Vagina (tissue), 2 donors: ENCODE results near the gene ARL2. TPM values are rescaled to one million over a fixed set of nuclear protein-coding genes. Genes with fewer than 3 reads are reported as not detected.

Experiments used
- DNase-seq, 2 donors: peaks; one replicate each; pipeline ENCODE4 v3.0.0-alpha.2; 2017; ENCODE audit errors: extremely low spot score in 2 of 2
- H3K27ac ChIP-seq: fragments of 200-600 bp; sonication (generic); one replicate; pipeline ENCODE4 v1.5.1; 2019
- H3K27me3 ChIP-seq: fragments of 200-600 bp; sonication (generic); one replicate; pipeline ENCODE4 v1.5.1; 2019
- H3K36me3 ChIP-seq, 2 donors: fragments of 200-600 bp; sonication (generic); one replicate each; pipeline ENCODE4 v1.5.1; 2017 to 2019
- H3K4me1 ChIP-seq: fragments of 200-600 bp; sonication (generic); one replicate; pipeline ENCODE4 v1.5.1; 2019
- H3K4me3 ChIP-seq, 2 donors: fragments of 200-600 bp; sonication (generic); 1 replicate in 1 of 2; 2 replicates in 1 of 2; pipeline ENCODE4 v1.5.1; 2016 to 2019
- H3K9me3 ChIP-seq: fragments of 200-600 bp; sonication (generic); one replicate; pipeline ENCODE4 v1.5.1; 2019
- POLR2A ChIP-seq, 2 donors: fragments of 450-650 bp; IDR thresholded peaks; one replicate each; pipeline ENCODE4 v1.6.1; 2017; ENCODE audit warnings: antibody characterized with exemption in 2 of 2, mild to moderate bottlenecking in 2 of 2, moderate library complexity in 2 of 2
- POLR2AphosphoS5 ChIP-seq, 2 donors: sonication (generic); formaldehyde crosslinking; IDR thresholded peaks; one replicate each; pipeline ENCODE4 v1.9.0; 2017; ENCODE audit warnings: antibody characterized with exemption in 2 of 2, mild to moderate bottlenecking in 2 of 2, low read depth in 1 of 2; ENCODE audit not compliant: insufficient read depth in 1 of 2
- intact Hi-C: fragments of 100-400 bp; cut with DNase I; formaldehyde crosslinking; loops from one replicate; pipeline ENCODE4 v1.15.1; 2023
- total RNA-seq: library from RNA; depleted of rRNA; stranded (reverse); fragments of >200 nt; gene quantifications from one replicate; pipeline ENCODE4 v1.2.3, GENCODE V29; 2016
- TF ChIP-seq, protein P1 (sequence below), 3 experiments: fragments of 450-650 bp in 2 of 3; fragments of 200-600 bp in 1 of 3; sonication (generic) in 1 of 3; IDR thresholded peaks; one replicate each; pipeline ENCODE4 v1.5.1; 2017 to 2019; ENCODE audit warnings: antibody characterized with exemption in 3 of 3, mild to moderate bottlenecking in 2 of 3, moderate library complexity in 2 of 3

The ARL2 gene
- total RNA-seq, 1 donor from 2014 or later, result 112 TPM

DNA sequence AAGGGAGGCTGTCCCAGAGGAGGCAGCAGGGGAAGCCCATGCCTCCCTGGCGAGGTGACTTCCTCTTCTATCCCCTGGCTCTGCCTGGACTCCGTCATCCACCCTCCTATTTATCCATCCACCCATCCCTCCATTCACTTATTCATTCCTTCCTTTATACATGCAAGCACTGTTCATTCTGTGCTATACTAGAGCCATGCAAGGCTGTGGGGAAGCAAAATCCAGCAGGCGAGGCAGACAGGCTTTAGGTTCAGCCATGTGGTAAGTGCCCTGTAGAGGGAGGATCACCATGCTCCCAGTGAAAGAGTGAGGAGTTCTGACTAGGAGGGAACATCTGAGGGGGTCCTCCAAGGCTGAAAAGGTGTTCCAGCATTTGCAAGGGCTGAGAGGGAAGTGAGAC is 45.6 kb downstream of the ARL2 start:
- H3K36me3 ChIP-seq, result no peaks in the 10 kb centered on the region
- no peaks in the 10 kb centered on the region for H3K9me3 ChIP-seq
- H3K27me3 ChIP-seq, result no peaks in the 10 kb centered on the region
- H3K4me1 ChIP-seq, result no peaks in the 10 kb centered on the region
- DNase-seq, result no peak
- H3K4me3 ChIP-seq, result no peak overlapping the region
- H3K27ac ChIP-seq, result no peak overlapping the region
- TF ChIP-seq POLR2AphosphoS5 (IDR thresholded peaks at IDR 0.05; ENCODE audit: insufficient read depth in 1 of 2, low read depth in 1 of 2) (no peak), POLR2A (IDR thresholded peaks at IDR 0.05) (no peak)
- TF ChIP-seq, protein P1, sequence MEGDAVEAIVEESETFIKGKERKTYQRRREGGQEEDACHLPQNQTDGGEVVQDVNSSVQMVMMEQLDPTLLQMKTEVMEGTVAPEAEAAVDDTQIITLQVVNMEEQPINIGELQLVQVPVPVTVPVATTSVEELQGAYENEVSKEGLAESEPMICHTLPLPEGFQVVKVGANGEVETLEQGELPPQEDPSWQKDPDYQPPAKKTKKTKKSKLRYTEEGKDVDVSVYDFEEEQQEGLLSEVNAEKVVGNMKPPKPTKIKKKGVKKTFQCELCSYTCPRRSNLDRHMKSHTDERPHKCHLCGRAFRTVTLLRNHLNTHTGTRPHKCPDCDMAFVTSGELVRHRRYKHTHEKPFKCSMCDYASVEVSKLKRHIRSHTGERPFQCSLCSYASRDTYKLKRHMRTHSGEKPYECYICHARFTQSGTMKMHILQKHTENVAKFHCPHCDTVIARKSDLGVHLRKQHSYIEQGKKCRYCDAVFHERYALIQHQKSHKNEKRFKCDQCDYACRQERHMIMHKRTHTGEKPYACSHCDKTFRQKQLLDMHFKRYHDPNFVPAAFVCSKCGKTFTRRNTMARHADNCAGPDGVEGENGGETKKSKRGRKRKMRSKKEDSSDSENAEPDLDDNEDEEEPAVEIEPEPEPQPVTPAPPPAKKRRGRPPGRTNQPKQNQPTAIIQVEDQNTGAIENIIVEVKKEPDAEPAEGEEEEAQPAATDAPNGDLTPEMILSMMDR (IDR thresholded peaks at IDR 0.05), result no peak
- intact Hi-C loops, result no loop called here

DNA sequence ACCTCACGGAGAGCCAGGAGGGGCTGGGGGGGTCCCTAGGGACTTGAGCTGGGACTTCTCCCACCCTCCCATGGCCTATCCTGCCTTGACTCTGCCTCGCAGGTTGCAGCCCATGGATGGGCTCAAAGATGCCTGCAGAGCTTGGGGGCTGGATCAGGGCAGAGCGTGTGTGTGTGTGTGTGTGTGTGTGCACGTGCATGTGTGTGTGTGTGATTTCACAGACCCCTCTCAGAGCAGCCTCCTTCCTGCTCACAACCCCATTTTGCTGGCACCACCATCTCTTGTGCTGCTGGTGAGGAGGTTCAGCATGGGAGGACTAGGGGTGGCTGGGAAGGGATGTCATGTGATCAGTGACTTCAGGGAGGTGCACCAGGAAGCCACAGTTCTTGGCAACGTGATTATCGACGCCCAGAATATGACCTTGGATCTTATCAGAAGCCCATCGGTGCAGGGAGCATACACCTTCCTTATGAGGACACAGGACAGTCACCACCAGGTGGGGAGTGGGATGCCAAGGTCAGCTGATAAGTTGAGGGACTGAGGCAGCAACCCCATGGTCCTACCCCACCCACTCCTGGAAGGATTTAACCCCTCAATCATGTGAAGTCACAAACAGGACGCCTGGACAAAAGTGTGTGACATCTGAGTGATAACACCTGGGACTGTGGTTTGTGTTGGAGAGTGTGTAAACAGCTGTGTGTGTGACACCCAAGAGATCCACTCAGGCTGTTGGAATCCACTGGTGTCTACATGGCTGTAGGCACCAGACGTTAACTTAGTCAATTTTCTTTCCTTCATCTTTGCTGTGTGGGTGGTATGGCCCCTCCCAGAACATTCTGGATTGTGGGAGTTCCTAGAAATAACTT is 46.2 kb downstream of the ARL2 start:
- no peak overlapping the region for H3K27ac ChIP-seq
- H3K36me3 ChIP-seq, result no peaks in the 10 kb centered on the region
- TF ChIP-seq POLR2A (IDR thresholded peaks at IDR 0.05) (no peak), POLR2AphosphoS5 (IDR thresholded peaks at IDR 0.05; ENCODE audit: insufficient read depth in 1 of 2, low read depth in 1 of 2) (no peak)
- TF ChIP-seq, protein P1 (IDR thresholded peaks at IDR 0.05), result no peak
- H3K9me3 ChIP-seq, result no peaks in the 10 kb centered on the region
- H3K4me1 ChIP-seq, result no peaks in the 10 kb centered on the region
- intact Hi-C loops, result no loop called here
- DNase-seq, result no peak
- no peak overlapping the region for H3K4me3 ChIP-seq
- no peaks in the 10 kb centered on the region for H3K27me3 ChIP-seq

DNA sequence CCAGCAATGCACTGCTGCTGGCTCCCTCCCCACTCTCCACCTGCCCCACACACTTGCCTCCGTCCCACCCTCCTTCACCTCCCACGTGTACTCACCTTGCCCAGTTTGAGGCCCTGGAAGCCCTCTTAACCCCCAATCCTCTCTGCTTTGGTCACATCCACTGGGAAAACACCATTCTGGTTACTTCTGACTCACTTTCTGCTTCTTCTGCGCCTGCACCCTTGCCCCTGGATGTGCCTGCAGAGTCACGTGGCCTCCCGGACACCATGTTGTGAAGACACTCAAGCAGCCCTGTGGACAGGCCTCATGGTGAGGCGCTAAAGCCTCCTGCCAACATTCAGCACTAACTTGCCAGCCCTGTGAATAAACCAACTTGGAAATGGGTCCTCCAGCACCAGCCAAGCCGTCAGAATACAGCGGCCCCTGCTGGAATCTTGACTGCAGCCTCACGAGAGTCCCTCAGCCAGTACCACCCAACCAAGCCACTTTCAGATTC is 47.0 kb downstream of the ARL2 start:
- Histone ChIP-seq H3K4me1 (no peaks in the 10 kb centered on the region), H3K4me3 (no peak overlapping the region), H3K9me3 (no peaks in the 10 kb centered on the region), H3K27me3 (no peaks in the 10 kb centered on the region), H3K27ac (no peak overlapping the region), H3K36me3 (no peaks in the 10 kb centered on the region)
- no peak for DNase-seq
- intact Hi-C loops, result no loop called here
- TF ChIP-seq POLR2AphosphoS5 (IDR thresholded peaks at IDR 0.05; ENCODE audit: insufficient read depth in 1 of 2, low read depth in 1 of 2) (no peak), POLR2A (IDR thresholded peaks at IDR 0.05) (no peak)
- TF ChIP-seq, protein P1 (IDR thresholded peaks at IDR 0.05), result no peak

DNA sequence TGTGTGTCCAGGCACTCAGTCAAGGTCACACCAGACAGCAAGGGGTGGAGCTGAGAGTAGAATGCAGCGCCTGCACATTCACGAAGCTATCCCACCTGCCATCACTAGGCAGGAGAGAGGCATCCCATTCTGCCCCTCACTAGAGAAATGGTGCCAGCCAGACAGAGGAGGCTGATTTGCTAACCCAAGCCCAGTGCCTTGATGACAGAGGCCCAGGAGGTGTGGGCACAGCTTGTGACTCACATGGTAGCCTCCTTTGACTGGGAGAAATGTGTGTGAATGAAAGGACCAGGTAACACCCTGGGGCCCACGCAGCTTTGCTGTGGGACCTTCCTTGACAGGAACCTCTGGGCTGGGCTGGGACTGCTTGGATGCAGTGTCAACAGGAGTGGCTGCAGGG is 49.6 kb downstream of the ARL2 start:
- Histone ChIP-seq H3K9me3 (no peaks in the 10 kb centered on the region), H3K36me3 (no peaks in the 10 kb centered on the region), H3K27ac (no peak overlapping the region), H3K4me3 (no peak overlapping the region), H3K27me3 (no peaks in the 10 kb centered on the region), H3K4me1 (no peaks in the 10 kb centered on the region)
- intact Hi-C loops, result no loop called here
- DNase-seq, result no peak
- TF ChIP-seq, protein P1 (IDR thresholded peaks at IDR 0.05), result no peak
- TF ChIP-seq POLR2A (IDR thresholded peaks at IDR 0.05) (no peak), POLR2AphosphoS5 (IDR thresholded peaks at IDR 0.05; ENCODE audit: insufficient read depth in 1 of 2, low read depth in 1 of 2) (no peak)

DNA sequence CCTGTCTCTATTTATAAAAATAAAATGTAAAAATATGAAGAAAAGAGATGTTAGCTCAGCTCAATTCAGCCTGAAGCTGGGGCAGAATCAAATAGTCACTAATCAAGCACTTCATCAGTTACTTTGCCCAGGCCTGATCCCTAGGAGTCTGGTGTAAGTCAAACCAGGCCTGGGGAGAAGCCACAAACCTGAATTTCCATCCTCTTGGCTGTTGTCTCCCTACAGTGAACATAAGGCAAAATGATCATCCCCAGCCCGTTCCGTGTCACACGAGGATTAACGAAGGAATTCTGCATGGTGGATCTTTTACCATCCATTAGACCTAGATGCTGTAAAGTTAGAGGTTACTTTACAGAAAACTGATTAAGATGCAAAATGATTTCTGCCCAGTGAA is 50.9 kb downstream of the ARL2 start:
- Histone ChIP-seq H3K27ac (no peak overlapping the region), H3K36me3 (no peaks in the 10 kb centered on the region), H3K4me1 (no peaks in the 10 kb centered on the region), H3K9me3 (no peaks in the 10 kb centered on the region), H3K27me3 (no peaks in the 10 kb centered on the region), H3K4me3 (no peak overlapping the region)
- intact Hi-C loops, result no loop called here
- DNase-seq, result no peak
- TF ChIP-seq POLR2AphosphoS5 (IDR thresholded peaks at IDR 0.05; ENCODE audit: insufficient read depth in 1 of 2, low read depth in 1 of 2), result no peak
- TF ChIP-seq, protein P1 (IDR thresholded peaks at IDR 0.05), result no peak
- no peak for TF ChIP-seq POLR2A (IDR thresholded peaks at IDR 0.05)
